Type B pancreatic cell (in vitro differentiated cells): Measurements from ENCODE around the gene ASPHD2. TPM values are rescaled to one million over a fixed set of nuclear protein-coding genes. Genes with fewer than 3 reads are reported as not detected.

Experiments used
- DNase-seq: peaks from one replicate; pipeline ENCODE4 v3.0.0; 2021; ENCODE audit warnings: mixed read lengths; ENCODE audit not compliant: unreplicated experiment; ENCODE audit errors: extremely low spot score
- H3K27ac Mint-ChIP-seq: 2 replicates; pipeline ENCODE4 v1.8.0; 2021; ENCODE audit warnings: mild to moderate bottlenecking, mixed read lengths
- H3K27me3 Mint-ChIP-seq: 2 replicates; pipeline ENCODE4 v1.8.0; 2021; ENCODE audit warnings: mixed read lengths
- H3K36me3 Mint-ChIP-seq: 2 replicates; pipeline ENCODE4 v1.8.0; 2021; ENCODE audit warnings: mixed read lengths
- H3K4me1 Mint-ChIP-seq: one replicate; pipeline ENCODE4 v1.8.0; 2021; ENCODE audit warnings: mixed read lengths; ENCODE audit not compliant: unreplicated experiment
- H3K4me3 Mint-ChIP-seq: 2 replicates; pipeline ENCODE4 v1.8.0; 2021; ENCODE audit warnings: mild to moderate bottlenecking, mixed read lengths
- H3K9me3 Mint-ChIP-seq: 2 replicates; pipeline ENCODE4 v1.8.0; 2021; ENCODE audit warnings: mixed read lengths
- total RNA-seq: library from RNA; stranded (reverse); gene quantifications from 2 replicates; pipeline ENCODE4 v1.2.1, GENCODE V29; 2021; ENCODE audit warnings: low replicate concordance
- TF ChIP-seq, protein P1 (sequence below): fragments of 200-600 bp; sonication (generic); conservative IDR thresholded peaks from 2 replicates; pipeline ENCODE4 v1.5.0; 2021; ENCODE audit warnings: antibody characterized with exemption, mild to moderate bottlenecking

ASPHD2 gene
- total RNA-seq, 1 donor from 2014 or later, result 2.4 TPM

DNA sequence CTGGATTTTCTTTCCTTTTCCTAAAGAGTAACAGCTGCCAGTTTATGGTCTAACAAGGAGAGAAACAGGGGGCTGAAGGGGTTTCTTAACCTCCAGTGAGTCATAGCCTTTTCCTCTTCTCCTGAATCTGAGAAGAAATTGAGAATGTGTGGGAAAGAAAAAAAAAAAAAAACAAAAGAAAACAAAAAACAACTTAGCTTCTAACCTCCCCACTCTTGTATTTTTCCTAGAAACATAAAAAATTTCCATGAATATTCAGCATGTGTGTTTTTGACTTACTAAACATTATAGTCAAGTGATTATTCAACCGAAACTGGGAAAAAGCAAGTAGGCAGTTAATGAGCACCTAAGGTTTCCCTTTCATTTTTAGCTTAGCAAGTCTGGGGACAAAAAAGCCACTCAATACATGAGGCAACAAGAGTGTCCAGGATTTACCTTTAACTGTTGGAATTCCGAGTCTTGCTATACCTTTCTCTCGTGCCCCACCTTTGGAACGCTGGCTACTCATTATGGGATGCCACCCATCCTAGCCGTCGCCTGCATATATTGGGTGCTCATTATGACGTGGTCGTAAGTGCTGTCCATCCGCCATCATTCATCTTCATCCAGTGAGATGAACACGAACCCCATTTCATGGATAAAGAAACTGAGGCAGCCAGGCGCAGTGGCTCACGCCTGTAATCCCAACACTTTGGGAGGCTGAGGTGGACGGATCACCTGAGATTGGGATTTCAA lies 2.4 kb downstream of the ASPHD2 start:
- H3K27ac Mint-ChIP-seq, result no peak overlapping the region
- TF ChIP-seq, protein P1, sequence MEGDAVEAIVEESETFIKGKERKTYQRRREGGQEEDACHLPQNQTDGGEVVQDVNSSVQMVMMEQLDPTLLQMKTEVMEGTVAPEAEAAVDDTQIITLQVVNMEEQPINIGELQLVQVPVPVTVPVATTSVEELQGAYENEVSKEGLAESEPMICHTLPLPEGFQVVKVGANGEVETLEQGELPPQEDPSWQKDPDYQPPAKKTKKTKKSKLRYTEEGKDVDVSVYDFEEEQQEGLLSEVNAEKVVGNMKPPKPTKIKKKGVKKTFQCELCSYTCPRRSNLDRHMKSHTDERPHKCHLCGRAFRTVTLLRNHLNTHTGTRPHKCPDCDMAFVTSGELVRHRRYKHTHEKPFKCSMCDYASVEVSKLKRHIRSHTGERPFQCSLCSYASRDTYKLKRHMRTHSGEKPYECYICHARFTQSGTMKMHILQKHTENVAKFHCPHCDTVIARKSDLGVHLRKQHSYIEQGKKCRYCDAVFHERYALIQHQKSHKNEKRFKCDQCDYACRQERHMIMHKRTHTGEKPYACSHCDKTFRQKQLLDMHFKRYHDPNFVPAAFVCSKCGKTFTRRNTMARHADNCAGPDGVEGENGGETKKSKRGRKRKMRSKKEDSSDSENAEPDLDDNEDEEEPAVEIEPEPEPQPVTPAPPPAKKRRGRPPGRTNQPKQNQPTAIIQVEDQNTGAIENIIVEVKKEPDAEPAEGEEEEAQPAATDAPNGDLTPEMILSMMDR, result no peak
- no peaks in the 10 kb centered on the region for H3K9me3 Mint-ChIP-seq

DNA sequence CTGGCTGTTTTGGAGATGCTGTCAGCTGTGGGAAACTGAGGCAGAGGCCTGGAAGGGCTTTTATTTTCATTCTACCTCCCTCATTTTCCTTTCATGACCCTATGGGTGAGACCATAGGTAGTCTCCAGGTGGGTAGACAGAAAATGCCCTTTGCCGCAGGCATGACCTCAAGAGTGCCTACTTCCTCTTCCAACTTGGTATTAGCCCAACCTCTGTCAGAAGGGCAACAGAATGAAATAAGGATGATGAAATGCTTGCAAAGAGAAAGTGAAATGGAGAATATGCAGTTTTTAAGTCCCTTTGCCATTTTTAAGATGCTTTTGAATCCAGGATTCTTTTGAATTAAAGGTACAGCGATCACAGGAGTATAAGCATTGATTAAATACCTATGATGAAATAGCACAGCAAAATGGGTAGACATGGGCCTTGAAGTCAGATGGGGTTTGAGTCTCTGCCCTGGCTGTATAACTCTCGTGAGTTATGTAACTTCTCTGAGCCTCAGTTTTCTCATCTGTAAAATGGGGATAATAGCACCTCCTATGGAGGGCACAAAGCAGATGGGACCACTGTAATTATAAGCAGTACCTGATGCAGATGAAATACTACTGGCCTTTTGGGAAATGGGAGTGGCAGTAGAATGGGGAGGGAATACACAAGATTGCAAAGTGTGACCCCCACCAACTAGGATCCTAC lies 3.7 kb downstream of the ASPHD2 start:
- no peak for DNase-seq
- Mint-ChIP-seq H3K4me3 (no peak overlapping the region), H3K27me3 (peaks cover 38% of the 10 kb centered on the region), H3K4me1 (peaks cover 36% of the 10 kb centered on the region), H3K9me3 (no peaks in the 10 kb centered on the region), H3K36me3 (no peaks in the 10 kb centered on the region), H3K27ac (no peak overlapping the region)
- TF ChIP-seq, protein P1, result no peak

More for the DNA sequence above, 2.4 kb downstream of the ASPHD2 start:
- H3K27me3 Mint-ChIP-seq, result peaks cover 47% of the 10 kb centered on the region
- no peaks in the 10 kb centered on the region for H3K36me3 Mint-ChIP-seq
- H3K4me3 Mint-ChIP-seq, result peak overlapping the region; percentile 85
- H3K4me1 Mint-ChIP-seq, result peaks cover 28% of the 10 kb centered on the region
- DNase-seq, result no peak

DNA sequence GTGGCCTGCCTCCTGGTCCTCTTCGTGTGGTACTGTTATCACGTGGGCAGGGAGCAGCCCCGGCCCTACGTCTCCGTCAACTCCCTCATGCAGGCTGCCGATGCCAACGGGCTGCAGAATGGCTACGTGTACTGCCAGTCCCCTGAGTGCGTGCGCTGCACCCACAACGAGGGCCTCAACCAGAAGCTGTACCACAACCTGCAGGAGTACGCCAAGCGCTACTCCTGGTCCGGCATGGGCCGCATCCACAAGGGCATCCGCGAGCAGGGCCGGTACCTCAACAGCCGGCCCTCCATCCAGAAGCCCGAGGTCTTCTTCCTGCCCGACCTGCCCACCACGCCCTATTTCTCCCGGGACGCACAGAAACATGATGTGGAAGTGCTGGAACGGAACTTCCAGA lies 4.7 kb downstream of the ASPHD2 start:
- H3K27me3 Mint-ChIP-seq, result peaks cover 28% of the 10 kb centered on the region
- no peaks in the 10 kb centered on the region for H3K36me3 Mint-ChIP-seq
- H3K9me3 Mint-ChIP-seq, result no peaks in the 10 kb centered on the region
- no peak overlapping the region for H3K27ac Mint-ChIP-seq
- TF ChIP-seq, protein P1, result no peak
- peaks cover 32% of the 10 kb centered on the region for H3K4me1 Mint-ChIP-seq
- DNase-seq, result no peak
- no peak overlapping the region for H3K4me3 Mint-ChIP-seq

DNA sequence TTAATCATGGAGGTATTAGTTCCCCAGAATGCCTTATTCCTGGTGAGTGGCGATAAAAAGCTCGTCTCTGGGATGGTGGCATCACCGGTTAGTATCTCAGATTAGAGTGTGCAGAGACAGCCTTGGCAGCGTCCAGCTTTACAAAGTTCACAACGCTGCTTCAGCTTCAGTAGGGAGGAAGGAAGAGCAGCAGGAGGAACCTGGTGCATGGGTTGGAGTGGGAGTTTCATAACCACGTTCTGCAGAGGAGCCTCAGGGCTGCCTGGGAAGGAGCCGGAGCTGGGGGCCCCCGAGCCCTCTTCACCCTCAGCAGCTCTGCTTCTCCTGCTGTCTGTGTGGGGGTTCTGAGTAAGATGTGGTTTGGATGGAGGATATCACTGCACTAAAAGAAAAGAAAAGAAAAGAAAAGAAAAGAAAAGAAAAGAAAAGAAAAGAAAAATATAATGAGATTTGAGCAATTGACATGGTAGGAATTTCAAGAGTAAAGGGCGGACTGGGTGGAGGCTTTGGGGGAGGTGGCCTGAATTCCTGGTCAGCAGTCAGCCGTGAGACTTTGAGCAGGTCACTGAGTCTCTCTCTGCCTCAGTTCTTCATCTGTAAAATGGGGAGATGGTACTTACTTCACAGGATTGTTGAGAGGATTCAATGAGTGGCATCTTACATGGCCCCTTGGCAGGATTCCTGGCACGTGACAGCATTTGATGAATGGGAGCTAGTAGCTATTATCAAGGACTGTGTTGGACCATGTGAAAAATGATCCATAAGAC lies 6.5 kb downstream of the ASPHD2 start:
- Mint-ChIP-seq H3K36me3 (no peaks in the 10 kb centered on the region), H3K9me3 (no peaks in the 10 kb centered on the region), H3K4me3 (no peak overlapping the region), H3K4me1 (peaks cover 27% of the 10 kb centered on the region), H3K27me3 (peaks cover 17% of the 10 kb centered on the region), H3K27ac (no peak overlapping the region)
- TF ChIP-seq, protein P1, result no peak
- no peak for DNase-seq

DNA sequence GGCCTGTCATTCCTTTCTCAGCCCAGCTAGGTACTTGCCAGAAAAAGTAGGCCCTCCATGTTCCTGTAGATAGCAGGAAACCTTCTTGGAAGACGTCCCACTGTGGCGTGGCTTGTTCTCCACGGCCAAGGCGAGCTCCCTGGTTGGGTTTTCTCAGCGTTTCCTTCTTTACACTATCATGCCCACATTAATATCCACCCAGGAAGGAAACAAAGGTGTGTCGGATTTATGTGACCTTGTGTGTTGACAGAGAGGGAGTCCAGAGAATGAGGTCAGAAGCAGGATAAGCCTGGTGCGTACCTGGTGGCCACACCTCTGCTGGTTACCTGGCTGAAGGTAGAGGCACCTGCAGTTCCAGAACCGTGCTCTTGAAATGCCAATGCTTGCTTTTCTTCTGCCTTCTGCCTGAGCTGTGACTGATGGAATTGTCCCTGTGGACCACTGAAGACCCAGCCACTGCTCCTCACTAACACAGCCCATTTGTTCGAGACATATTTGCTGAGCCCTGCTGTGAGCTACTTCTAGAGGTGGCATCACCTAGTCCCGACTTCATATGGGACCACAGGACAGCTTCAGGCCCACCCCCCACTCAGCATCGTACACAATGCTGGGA lies 7.9 kb downstream of the ASPHD2 start:
- Mint-ChIP-seq H3K4me1 (peaks cover 21% of the 10 kb centered on the region), H3K27me3 (peaks cover 4% of the 10 kb centered on the region), H3K36me3 (no peaks in the 10 kb centered on the region), H3K4me3 (no peak overlapping the region), H3K9me3 (no peaks in the 10 kb centered on the region), H3K27ac (peak overlapping the region; percentile 77)
- no peak for DNase-seq
- TF ChIP-seq, protein P1, result no peak
